Ovary (tissue), 3 donors: Measurements from ENCODE around the gene DCBLD1.

Experiments used
- CTCF ChIP-seq, 3 donors: fragments of 450-650 bp in 2 of 3; fragments of 200-600 bp in 1 of 3; IDR thresholded peaks; one replicate each; pipeline versions ENCODE4 v1.5.1 to v1.8.0; 2016 to 2022; ENCODE audit warnings: antibody characterized with exemption in 3 of 3, mild to moderate bottlenecking in 1 of 3
- EP300 ChIP-seq: sonication (generic); formaldehyde crosslinking; IDR thresholded peaks from one replicate; pipeline ENCODE4 v1.6.1; 2017; ENCODE audit warnings: antibody characterized with exemption
- donor health status: DM: no; HTN: no; CAD: no.

DNA sequence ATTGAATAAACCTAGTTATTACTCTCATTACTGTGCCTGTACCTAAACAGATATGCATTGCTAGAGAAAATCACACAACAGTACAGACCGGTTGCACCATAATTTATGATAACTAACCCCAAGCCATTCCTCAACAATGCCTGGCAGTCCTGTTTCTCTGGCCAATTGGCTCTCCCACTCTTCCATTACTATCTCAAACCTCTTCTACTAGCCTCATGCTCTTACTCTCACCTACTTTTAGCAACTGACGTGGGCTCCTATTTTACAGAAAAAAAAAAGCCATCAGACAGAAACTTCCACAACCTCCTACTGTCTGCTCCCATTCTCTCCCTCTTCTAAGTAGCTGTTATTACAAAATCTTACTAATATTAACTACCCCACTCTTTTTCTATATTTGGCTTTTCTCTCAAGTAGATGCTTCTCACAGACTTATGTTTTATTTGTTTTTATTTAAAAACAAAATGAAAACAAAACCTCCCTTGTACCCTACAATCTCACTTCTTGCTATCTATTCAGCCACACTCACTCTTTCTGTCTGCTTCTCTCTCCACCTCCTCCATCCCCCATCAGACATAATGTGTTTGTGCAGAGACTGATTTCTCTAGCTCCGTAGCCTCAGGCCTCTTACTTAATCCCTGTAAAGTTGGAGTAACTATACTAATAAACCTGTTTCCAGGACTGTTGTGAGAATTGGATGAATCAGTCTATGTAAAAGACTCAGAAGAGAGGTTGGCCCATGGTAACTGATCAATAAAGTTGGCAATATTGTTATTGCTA, 110.7 kb downstream of the DCBLD1 start:
- TF ChIP-seq EP300 (no peak), CTCF (IDR thresholded peaks at IDR 0.05) (no peak)
